Measurements from ENCODE around the gene ZNF607.
A peak's percentile ranks its signal among the peaks of the same experiment; 100 is the strongest.

Gene ZNF607

GRCh38 chr19:37719927-37720265, 335 bp upstream of the ZNF607 start:
- ATAC-seq (ENCODE audit: low read depth) (no peak), DNase-seq (ENCODE audit: low spot score) (no peak)
- peak; percentile 63 for TF ChIP-seq CTCF (IDR thresholded peaks at IDR 0.05; ENCODE audit: poor library complexity, severe bottlenecking)
- no peaks in the 10 kb centered on the region for H3K27me3 ChIP-seq (ENCODE audit: insufficient read depth, poor library complexity, severe bottlenecking)
- no peaks in the 10 kb centered on the region; the same call in 1 of the 2 replicates for H3K36me3 ChIP-seq (ENCODE audit: low read depth)
- H3K9me3 ChIP-seq (ENCODE audit: severe bottlenecking): no peaks in the 10 kb centered on the region
- H3K27ac ChIP-seq (ENCODE audit: poor library complexity, severe bottlenecking): no peak overlapping the region
- H3K4me3 ChIP-seq (ENCODE audit: severe bottlenecking): peak overlapping the region; percentile 72
- H3K4me1 ChIP-seq (ENCODE audit: insufficient read depth, poor library complexity, severe bottlenecking): no peaks in the 10 kb centered on the region

- Histone ChIP-seq H3K4me3 (ENCODE audit: severe bottlenecking) (peak overlapping the region; percentile 72), H3K27me3 (ENCODE audit: insufficient read depth, poor library complexity, severe bottlenecking) (no peaks in the 10 kb centered on the region), H3K9me3 (ENCODE audit: severe bottlenecking) (no peaks in the 10 kb centered on the region), H3K36me3 (ENCODE audit: low read depth) (peaks cover 5% of the 10 kb centered on the region; the same call in 1 of the 2 replicates), H3K4me1 (ENCODE audit: insufficient read depth, poor library complexity, severe bottlenecking) (no peaks in the 10 kb centered on the region), H3K27ac (ENCODE audit: poor library complexity, severe bottlenecking) (peak overlapping the region; percentile 22)
- DNase-seq (ENCODE audit: low spot score): no peak
- no peak for TF ChIP-seq CTCF (IDR thresholded peaks at IDR 0.05; ENCODE audit: poor library complexity, severe bottlenecking)
- no peak for ATAC-seq (ENCODE audit: low read depth)
Measured at GRCh38 chr19:37718304-37718703, 1.3 kb downstream of the ZNF607 start.

GRCh38 chr19:37716140-37716539, 3.4 kb downstream of the ZNF607 start:
- Histone ChIP-seq H3K27me3 (ENCODE audit: insufficient read depth, poor library complexity, severe bottlenecking) (no peaks in the 10 kb centered on the region), H3K4me1 (ENCODE audit: insufficient read depth, poor library complexity, severe bottlenecking) (no peaks in the 10 kb centered on the region), H3K36me3 (ENCODE audit: low read depth) (peaks cover 7% of the 10 kb centered on the region; the same call in 1 of the 2 replicates), H3K4me3 (ENCODE audit: severe bottlenecking) (no peak overlapping the region), H3K27ac (ENCODE audit: poor library complexity, severe bottlenecking) (no peak overlapping the region), H3K9me3 (ENCODE audit: severe bottlenecking) (peaks cover 3% of the 10 kb centered on the region)
- DNase-seq (ENCODE audit: low spot score) (no peak), ATAC-seq (ENCODE audit: low read depth) (no peak)
- TF ChIP-seq CTCF (IDR thresholded peaks at IDR 0.05; ENCODE audit: poor library complexity, severe bottlenecking): no peak

DNA sequence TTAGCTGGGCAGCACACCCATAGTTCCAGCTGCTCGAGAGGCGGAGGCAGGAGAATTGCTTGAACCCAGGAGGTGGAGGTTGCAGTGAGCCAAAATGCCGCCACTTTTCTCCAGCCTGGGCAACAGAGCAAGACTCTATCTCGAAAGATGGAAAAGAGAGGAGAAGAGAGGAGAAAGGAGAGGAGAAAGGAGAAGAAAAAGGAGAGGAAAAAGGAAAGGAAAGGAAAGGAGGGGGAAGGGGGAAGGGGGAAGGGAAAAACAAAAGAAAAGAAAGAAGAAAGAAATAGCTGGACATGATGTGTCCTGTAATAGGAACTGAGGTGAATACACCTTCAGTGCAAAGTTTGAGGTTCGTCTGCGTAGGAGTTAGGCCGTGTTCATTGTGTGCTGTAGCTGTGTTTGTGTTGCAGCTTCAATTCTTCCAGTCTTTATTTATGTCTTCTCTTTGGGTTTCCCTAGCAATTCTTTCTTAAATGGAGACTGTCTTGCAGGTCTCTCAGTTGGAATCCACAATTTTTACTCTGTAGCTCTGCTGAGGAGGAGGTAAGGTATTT, 13.4 kb downstream of the ZNF607 start:
- Histone ChIP-seq H3K27me3 (ENCODE audit: insufficient read depth, poor library complexity, severe bottlenecking) (no peaks in the 10 kb centered on the region), H3K9me3 (ENCODE audit: severe bottlenecking) (no peaks in the 10 kb centered on the region), H3K27ac (ENCODE audit: poor library complexity, severe bottlenecking) (no peak overlapping the region), H3K36me3 (ENCODE audit: low read depth) (peaks cover 56% of the 10 kb centered on the region), H3K4me3 (ENCODE audit: severe bottlenecking) (no peak overlapping the region), H3K4me1 (ENCODE audit: insufficient read depth, poor library complexity, severe bottlenecking) (no peaks in the 10 kb centered on the region)
- no peak for TF ChIP-seq CTCF (IDR thresholded peaks at IDR 0.05; ENCODE audit: poor library complexity, severe bottlenecking)
- no peak for DNase-seq (ENCODE audit: low spot score)
- no peak for ATAC-seq (ENCODE audit: low read depth)

DNA sequence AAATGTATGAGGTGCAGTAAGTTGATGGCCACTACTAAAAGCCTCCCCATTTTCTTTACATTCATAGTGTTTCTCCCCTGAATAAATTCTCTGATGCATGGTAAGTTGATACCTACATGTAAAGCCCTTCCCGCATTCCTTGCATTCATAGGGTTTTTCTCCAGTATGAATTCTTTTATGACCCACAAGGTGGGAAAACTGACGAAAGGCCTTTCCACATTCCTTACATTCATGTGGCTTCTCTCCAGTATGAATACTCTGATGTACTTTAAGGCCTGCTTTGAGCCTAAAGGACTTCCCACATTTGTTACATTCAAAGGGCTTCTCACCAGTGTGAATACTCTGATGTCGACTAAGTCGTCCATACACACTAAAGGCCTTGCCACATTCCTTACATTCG, 20.5 kb downstream of the ZNF607 start:
- H3K36me3 ChIP-seq (ENCODE audit: low read depth): peaks cover 38% of the 10 kb centered on the region
- H3K27ac ChIP-seq (ENCODE audit: poor library complexity, severe bottlenecking): no peak overlapping the region
- DNase-seq (ENCODE audit: low spot score) (no peak), ATAC-seq (ENCODE audit: low read depth) (no peak)
- H3K9me3 ChIP-seq (ENCODE audit: severe bottlenecking): peaks cover 7% of the 10 kb centered on the region
- H3K4me3 ChIP-seq (ENCODE audit: severe bottlenecking): no peak overlapping the region
- H3K27me3 ChIP-seq (ENCODE audit: insufficient read depth, poor library complexity, severe bottlenecking): no peaks in the 10 kb centered on the region
- no peak for TF ChIP-seq CTCF (IDR thresholded peaks at IDR 0.05; ENCODE audit: poor library complexity, severe bottlenecking)
- no peaks in the 10 kb centered on the region for H3K4me1 ChIP-seq (ENCODE audit: insufficient read depth, poor library complexity, severe bottlenecking)

Data from RWPE2 (cell line).